Calu3 (cell line): ENCODE results near the gene CLIC5. TPM values are rescaled to one million over a fixed set of nuclear protein-coding genes. Genes with fewer than 3 reads are reported as not detected.

ENCODE experiments used
- BruUV-seq: library from RNA; stranded (reverse); fragments of 400-500 nt; replicated peaks from 2 replicates; lab custom pipeline; 2021; lab: Mats Ljungman, UMichigan
- CTCF ChIA-PET: fragments of 300-600 bp; sonication (Branson Sonifier 250); formaldehyde crosslinking; loops from one replicate; lab custom pipeline; 2022; ENCODE audit warnings: antibody characterized with exemption; lab: Charles Lee
- DNase-seq: peaks from one replicate; pipeline ENCODE4 v3.0.0; 2022
- H3K27ac Mint-ChIP-seq: one replicate; pipeline ENCODE4 v1.8.0; 2022; ENCODE audit warnings: mixed read lengths; ENCODE audit not compliant: unreplicated experiment
- H3K27me3 Mint-ChIP-seq: one replicate; pipeline ENCODE4 v1.8.0; 2022; ENCODE audit warnings: mixed read lengths; ENCODE audit not compliant: unreplicated experiment
- H3K36me3 Mint-ChIP-seq: one replicate; pipeline ENCODE4 v1.8.0; 2022; ENCODE audit warnings: mild to moderate bottlenecking, moderate library complexity, mixed read lengths; ENCODE audit not compliant: insufficient read depth, unreplicated experiment
- H3K4me1 Mint-ChIP-seq: one replicate; pipeline ENCODE4 v1.8.0; 2022; ENCODE audit warnings: mild to moderate bottlenecking, low read depth, mixed read lengths; ENCODE audit not compliant: unreplicated experiment
- H3K4me3 Mint-ChIP-seq: one replicate; pipeline ENCODE4 v1.8.0; 2022; ENCODE audit warnings: mild to moderate bottlenecking, low read depth, moderate library complexity, mixed read lengths; ENCODE audit not compliant: unreplicated experiment
- H3K9me3 Mint-ChIP-seq: one replicate; pipeline ENCODE4 v1.8.0; 2022; ENCODE audit warnings: low read depth, mixed read lengths; ENCODE audit not compliant: unreplicated experiment
- intact Hi-C: fragments of 100-400 bp; cut with micrococcal nuclease; formaldehyde crosslinking; loops from one replicate; pipeline ENCODE4 v1.10.0; 2022; ENCODE audit not compliant: unreplicated experiment
- total RNA-seq: library from RNA; stranded (reverse); gene quantifications from 2 replicates; pipeline ENCODE4 v1.2.3, GENCODE V29; 2022
- TF ChIP-seq, protein P1 (sequence below): fragments of 200-600 bp; IDR thresholded peaks from one replicate; pipeline ENCODE4 v1.8.0; 2022; ENCODE audit warnings: antibody characterized with exemption; ENCODE audit not compliant: unreplicated experiment

CLIC5 gene
- total RNA-seq, 1 experiment from 2014 or later, result 3.3 TPM

DNA sequence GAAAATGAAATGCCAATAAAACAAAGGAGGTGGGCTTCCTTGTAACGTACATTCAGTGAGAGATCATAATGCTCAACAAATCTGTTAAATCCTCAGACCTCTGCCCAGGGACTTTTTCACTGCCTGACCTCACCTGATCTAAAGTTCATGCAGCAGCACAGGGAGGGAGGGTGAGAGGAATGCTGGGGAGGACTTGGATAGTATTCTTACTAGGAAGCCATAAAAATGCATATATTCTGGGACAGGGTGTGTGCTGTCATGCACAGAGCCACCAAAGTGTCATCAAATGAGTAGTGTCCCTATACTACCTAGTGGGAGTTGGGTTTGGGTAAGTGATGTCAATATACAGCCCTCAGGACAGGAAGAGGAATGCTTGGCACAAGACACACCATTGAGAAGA, 32.6 kb downstream of the CLIC5 start:
- H3K36me3 Mint-ChIP-seq, result no peaks in the 10 kb centered on the region
- no peak overlapping the region for H3K4me3 Mint-ChIP-seq
- no TSS peak for BruUV-seq
- no peak overlapping the region for H3K27ac Mint-ChIP-seq
- H3K27me3 Mint-ChIP-seq, result peaks cover 2% of the 10 kb centered on the region
- DNase-seq, result no peak
- TF ChIP-seq, protein P1, sequence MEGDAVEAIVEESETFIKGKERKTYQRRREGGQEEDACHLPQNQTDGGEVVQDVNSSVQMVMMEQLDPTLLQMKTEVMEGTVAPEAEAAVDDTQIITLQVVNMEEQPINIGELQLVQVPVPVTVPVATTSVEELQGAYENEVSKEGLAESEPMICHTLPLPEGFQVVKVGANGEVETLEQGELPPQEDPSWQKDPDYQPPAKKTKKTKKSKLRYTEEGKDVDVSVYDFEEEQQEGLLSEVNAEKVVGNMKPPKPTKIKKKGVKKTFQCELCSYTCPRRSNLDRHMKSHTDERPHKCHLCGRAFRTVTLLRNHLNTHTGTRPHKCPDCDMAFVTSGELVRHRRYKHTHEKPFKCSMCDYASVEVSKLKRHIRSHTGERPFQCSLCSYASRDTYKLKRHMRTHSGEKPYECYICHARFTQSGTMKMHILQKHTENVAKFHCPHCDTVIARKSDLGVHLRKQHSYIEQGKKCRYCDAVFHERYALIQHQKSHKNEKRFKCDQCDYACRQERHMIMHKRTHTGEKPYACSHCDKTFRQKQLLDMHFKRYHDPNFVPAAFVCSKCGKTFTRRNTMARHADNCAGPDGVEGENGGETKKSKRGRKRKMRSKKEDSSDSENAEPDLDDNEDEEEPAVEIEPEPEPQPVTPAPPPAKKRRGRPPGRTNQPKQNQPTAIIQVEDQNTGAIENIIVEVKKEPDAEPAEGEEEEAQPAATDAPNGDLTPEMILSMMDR, result no peak
- H3K9me3 Mint-ChIP-seq, result no peaks in the 10 kb centered on the region
- H3K4me1 Mint-ChIP-seq, result peaks cover 13% of the 10 kb centered on the region
- intact Hi-C loops, result no loop called here
- CTCF ChIA-PET, result no interaction called here

DNA sequence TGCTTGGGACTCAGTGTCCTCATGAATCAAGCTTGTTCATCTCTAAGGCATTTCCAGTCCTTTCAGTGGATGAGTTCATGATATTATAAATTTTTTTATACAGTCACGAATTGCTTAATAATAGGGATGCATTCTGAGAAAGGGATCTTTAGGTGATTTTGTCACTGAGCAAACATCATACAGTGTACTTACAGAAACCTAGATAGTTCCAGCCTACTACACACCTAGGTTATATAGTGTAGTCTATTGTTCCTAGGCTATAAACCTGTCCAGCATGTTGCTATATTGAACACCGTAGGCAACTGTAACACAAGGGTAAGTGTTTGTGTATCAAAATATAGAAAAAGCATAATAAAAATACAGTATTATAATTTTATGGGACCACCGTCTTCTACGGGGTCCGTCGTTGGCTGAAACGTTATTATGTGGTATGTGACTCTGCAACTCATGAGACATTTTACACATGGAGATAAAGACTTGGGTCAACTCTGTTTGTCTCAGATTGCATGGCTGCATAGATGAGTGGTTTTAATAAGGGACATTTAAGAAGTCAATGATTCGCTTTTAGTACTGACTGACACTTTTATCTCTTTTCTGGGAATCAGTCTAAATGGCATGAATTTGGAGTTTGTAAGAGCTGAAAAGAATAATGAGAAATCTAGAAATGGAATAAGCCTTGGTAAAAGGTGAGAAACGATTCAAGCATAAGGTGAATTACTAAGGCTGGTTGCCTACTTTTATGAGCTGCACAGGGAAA, 33.2 kb downstream of the CLIC5 start:
- peaks cover 8% of the 10 kb centered on the region for H3K27me3 Mint-ChIP-seq
- no peak for DNase-seq
- BruUV-seq, result no TSS peak
- TF ChIP-seq, protein P1, result no peak
- intact Hi-C loops, result no loop called here
- H3K9me3 Mint-ChIP-seq, result no peaks in the 10 kb centered on the region
- no peak overlapping the region for H3K27ac Mint-ChIP-seq
- H3K36me3 Mint-ChIP-seq, result no peaks in the 10 kb centered on the region
- CTCF ChIA-PET, result no interaction called here
- H3K4me1 Mint-ChIP-seq, result peaks cover 7% of the 10 kb centered on the region
- no peak overlapping the region for H3K4me3 Mint-ChIP-seq

DNA sequence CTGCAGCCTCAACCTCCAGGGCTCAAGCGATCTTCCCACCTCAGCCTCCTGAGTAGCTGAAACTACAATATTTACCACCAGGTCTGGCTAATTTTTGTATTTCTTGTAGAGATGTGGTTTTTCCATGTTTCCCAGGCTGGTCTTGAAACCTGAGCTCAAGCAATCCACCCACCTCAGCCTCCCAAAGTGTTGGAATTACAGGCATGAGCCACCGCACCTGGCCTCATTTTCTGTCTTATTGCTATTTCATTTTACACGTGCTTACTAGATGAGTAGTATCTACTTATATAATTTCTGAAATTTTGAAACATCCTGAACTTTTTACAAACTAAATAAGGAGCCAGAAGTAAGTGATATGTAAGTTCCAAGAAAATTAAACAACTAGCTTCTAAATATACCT, 34.6 kb downstream of the CLIC5 start:
- no peaks in the 10 kb centered on the region for H3K36me3 Mint-ChIP-seq
- no peak overlapping the region for H3K4me3 Mint-ChIP-seq
- CTCF ChIA-PET, result interaction anchor here (0.7 kb wide), 1 partner anchor 805 kb away, joined by 3 read pairs; no protein-coding TSS in a partner anchor
- intact Hi-C loops, result no loop called here
- no peaks in the 10 kb centered on the region for H3K9me3 Mint-ChIP-seq
- H3K27ac Mint-ChIP-seq, result no peak overlapping the region
- no TSS peak for BruUV-seq
- H3K4me1 Mint-ChIP-seq, result no peaks in the 10 kb centered on the region
- DNase-seq, result no peak
- peaks cover 10% of the 10 kb centered on the region for H3K27me3 Mint-ChIP-seq
- TF ChIP-seq, protein P1, result no peak

DNA sequence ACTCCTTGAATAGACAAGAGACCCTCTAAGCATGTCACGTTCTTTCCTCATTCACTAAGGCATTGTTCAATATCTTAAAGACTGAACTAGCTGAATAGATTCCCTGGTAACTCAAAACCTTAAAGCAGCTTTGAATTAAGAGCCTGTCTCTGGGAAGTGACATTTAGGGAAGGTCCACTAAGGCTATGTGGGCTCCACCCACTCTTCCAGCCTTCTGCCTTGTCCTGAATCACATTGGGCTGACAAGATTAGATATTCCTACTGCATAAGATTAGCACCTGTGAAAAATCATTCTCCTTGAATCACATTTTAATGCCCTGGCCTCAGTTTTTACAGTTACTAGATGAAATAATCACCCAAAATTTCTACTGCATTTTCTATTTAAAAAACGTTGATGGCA, 36.3 kb downstream of the CLIC5 start:
- intact Hi-C loops, result no loop called here
- no peak overlapping the region for H3K27ac Mint-ChIP-seq
- no peaks in the 10 kb centered on the region for H3K4me1 Mint-ChIP-seq
- H3K9me3 Mint-ChIP-seq, result no peaks in the 10 kb centered on the region
- H3K36me3 Mint-ChIP-seq, result no peaks in the 10 kb centered on the region
- TF ChIP-seq, protein P1, result no peak
- CTCF ChIA-PET, result no interaction called here
- peaks cover 10% of the 10 kb centered on the region for H3K27me3 Mint-ChIP-seq
- H3K4me3 Mint-ChIP-seq, result no peak overlapping the region
- no peak for DNase-seq
- no TSS peak for BruUV-seq
